ENCODE results near the gene TECPR1. TPM values are rescaled to one million over a fixed set of nuclear protein-coding genes. Genes with fewer than 3 reads are reported as not detected.

TECPR1 gene
- total and polyA plus RNA-seq, 2 of the 4 experiments (the other 2 are of a cell fraction), result 11.5 to 14.7 TPM

DNA sequence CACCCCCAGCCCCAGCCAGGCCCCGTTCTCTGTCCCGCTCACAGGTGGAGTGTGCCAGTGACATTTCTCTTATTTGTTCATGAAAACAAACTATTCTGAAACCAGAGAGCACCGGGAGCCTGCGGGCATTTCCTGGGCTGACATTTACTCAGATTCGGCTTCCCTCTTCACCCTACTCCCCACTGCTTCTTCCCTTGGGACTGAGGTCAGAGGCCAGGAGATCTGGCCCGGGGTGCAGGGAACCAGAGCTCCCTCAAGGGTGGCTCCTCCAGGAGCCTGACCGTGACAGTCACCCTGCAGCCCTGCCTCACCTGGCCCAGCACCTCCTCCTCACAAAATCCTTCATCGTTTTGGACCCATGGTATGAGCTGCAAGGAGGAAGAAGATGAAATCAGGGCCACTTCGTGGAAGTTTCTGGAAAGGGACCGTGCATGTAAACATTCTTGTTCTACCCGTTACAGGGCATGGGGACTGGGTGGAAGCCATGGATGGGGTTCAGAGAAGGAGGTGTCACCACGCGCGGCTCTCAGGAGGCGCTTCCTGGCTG is 28.6 kb downstream of the TECPR1 start:
- Histone ChIP-seq H4K8ac (ENCODE audit: low read depth in 2 of 2, low read length in 2 of 2) (no peak overlapping the region), H3K4me2 (ENCODE audit: low read depth, low read length) (no peak overlapping the region), H3K9me1 (ENCODE audit: insufficient read depth, low read length) (no peaks in the 10 kb centered on the region), H3K18ac (ENCODE audit: low read depth, low read length) (no peak overlapping the region), H3K23ac (ENCODE audit: low read depth, low read length) (no peak overlapping the region), H2AFZ (replicated peaks; ENCODE audit: low read length, poor library complexity) (no peak overlapping the region), H4K5ac (ENCODE audit: low read depth, low read length) (no peak overlapping the region), H2BK20ac (ENCODE audit: low read depth, low read length) (no peak overlapping the region), H2BK120ac (ENCODE audit: low read depth, low read length) (no peak overlapping the region), H2BK15ac (ENCODE audit: low read depth, low read length) (no peak overlapping the region), H3K4me1 (ENCODE audit: control insufficient read depth, insufficient read depth, low read length) (peaks cover 3% of the 10 kb centered on the region), H3K9ac (ENCODE audit: low read depth, low read length) (no peak overlapping the region), H3K36me3 (ENCODE audit: control insufficient read depth, insufficient read depth, low read length) (peaks cover 35% of the 10 kb centered on the region), H3K4me3 (ENCODE audit: insufficient read depth, low read depth, low read length) (no peak overlapping the region), H3K4ac (ENCODE audit: low read depth, low read length) (no peak overlapping the region), H3K27ac (ENCODE audit: insufficient read depth, low read length) (no peak overlapping the region), H3K79me1 (ENCODE audit: low read depth in 1 of 2, low read length in 2 of 2) (no peaks in the 10 kb centered on the region), H4K91ac (ENCODE audit: insufficient read depth, low read depth, low read length) (no peak overlapping the region), H2AK9ac (replicated peaks; ENCODE audit: low read depth, low read length, poor library complexity) (no peak overlapping the region), H4K20me1 (ENCODE audit: insufficient read depth, low read length) (no peaks in the 10 kb centered on the region), H3K14ac (replicated peaks; ENCODE audit: low read depth, low read length) (no peak overlapping the region), H2BK5ac (ENCODE audit: low read depth, low read length, poor library complexity, severe bottlenecking) (no peak overlapping the region), H3K56ac (ENCODE audit: extremely low read depth, insufficient read depth, low read length) (no peak overlapping the region), H2AK5ac (ENCODE audit: low read depth, low read length) (no peak overlapping the region), H3K9me3 (ENCODE audit: control insufficient read depth, insufficient read depth, low read length) (no peaks in the 10 kb centered on the region), H3K27me3 (ENCODE audit: control insufficient read depth, insufficient read depth, low read length) (no peaks in the 10 kb centered on the region)
- dilution Hi-C loops (cut with HindIII; ENCODE audit: low sequenced_read_pairs, unreplicated experiment), result no loop called here
- BruUV-seq (replicated peaks), result no TSS peak
- no CpG with 5 or more reads among the region's 15 CpGs for WGBS, 2 experiments (ENCODE audit: extremely low coverage in 2 of 2, insufficient read length in 1 of 2)
- no peak for TF ChIP-seq RFX5 (IDR thresholded peaks at IDR 0.05; ENCODE audit: low read depth, low read length)
- TF ChIP-seq CHD1 (IDR thresholded peaks at IDR 0.05; ENCODE audit: low read depth, low read length), result no peak
- TF ChIP-seq FOS (IDR thresholded peaks at IDR 0.05; ENCODE audit: low read depth, low read length), result no peak
- TF ChIP-seq, protein P1, sequence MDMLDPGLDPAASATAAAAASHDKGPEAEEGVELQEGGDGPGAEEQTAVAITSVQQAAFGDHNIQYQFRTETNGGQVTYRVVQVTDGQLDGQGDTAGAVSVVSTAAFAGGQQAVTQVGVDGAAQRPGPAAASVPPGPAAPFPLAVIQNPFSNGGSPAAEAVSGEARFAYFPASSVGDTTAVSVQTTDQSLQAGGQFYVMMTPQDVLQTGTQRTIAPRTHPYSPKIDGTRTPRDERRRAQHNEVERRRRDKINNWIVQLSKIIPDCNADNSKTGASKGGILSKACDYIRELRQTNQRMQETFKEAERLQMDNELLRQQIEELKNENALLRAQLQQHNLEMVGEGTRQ (IDR thresholded peaks at IDR 0.05; ENCODE audit: low read depth, low read length), result no peak
- TF ChIP-seq SMC3 (IDR thresholded peaks at IDR 0.05; ENCODE audit: low read depth, low read length), result no peak
- TF ChIP-seq BHLHE40 (IDR thresholded peaks at IDR 0.05; ENCODE audit: low read depth, low read length), result no peak
- DNase-seq (no peak), ATAC-seq (ENCODE audit: low read depth) (no peak)
- in situ Hi-C loops (cut with MboI; ENCODE audit: low sequenced_read_pairs), result no loop called here
- intact Hi-C loops (cut with micrococcal nuclease), result no loop called here
- ChIA-PET CTCF (no interaction called here), POLR2A (ENCODE audit: unreplicated experiment) (no interaction called here)

All from IMR-90 (cell line).